ENCODE measurements around the gene ANAPC15.

The ANAPC15 gene

DNA sequence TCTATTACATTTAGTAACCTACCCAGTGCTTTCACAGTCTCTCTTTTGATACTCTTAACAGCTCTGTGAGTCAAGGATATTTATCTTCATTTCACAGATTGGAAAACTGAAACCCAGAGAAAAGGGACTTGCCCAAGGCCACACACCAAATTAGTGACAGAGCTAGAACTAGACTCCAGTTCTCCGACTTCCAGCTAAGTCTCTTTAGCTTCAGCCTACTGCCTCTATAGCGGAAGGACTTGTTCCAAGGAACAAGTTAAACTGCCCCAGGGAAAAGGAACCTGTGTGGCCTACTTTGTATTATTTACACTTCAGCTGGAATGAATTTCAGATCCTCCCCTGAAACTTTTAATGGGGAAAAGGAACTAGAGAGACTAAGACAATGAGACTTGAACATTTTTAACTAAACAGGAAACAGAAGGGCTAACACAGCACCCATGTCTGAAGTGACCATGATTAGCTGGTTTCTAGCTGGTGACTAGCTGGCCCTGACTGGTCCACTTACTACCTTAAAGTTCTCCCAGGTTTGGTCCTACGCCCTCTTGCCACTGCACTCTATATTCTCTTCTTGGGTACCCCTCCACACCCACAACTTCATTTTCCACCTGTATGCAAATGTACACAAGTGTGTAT lies 30.6 kb downstream of the ANAPC15 start:
- TF ChIP-seq, protein P1, sequence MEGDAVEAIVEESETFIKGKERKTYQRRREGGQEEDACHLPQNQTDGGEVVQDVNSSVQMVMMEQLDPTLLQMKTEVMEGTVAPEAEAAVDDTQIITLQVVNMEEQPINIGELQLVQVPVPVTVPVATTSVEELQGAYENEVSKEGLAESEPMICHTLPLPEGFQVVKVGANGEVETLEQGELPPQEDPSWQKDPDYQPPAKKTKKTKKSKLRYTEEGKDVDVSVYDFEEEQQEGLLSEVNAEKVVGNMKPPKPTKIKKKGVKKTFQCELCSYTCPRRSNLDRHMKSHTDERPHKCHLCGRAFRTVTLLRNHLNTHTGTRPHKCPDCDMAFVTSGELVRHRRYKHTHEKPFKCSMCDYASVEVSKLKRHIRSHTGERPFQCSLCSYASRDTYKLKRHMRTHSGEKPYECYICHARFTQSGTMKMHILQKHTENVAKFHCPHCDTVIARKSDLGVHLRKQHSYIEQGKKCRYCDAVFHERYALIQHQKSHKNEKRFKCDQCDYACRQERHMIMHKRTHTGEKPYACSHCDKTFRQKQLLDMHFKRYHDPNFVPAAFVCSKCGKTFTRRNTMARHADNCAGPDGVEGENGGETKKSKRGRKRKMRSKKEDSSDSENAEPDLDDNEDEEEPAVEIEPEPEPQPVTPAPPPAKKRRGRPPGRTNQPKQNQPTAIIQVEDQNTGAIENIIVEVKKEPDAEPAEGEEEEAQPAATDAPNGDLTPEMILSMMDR (IDR thresholded peaks at IDR 0.05; ENCODE audit: borderline replicate concordance, control extremely low read depth, extremely low read depth, insufficient read depth, missing control alignments) = no peak
- in situ Hi-C loops (cut with MboI; ENCODE audit: low sequenced_read_pairs, unreplicated experiment) = no loop called here
- DNase-seq (ENCODE audit: low spot score) = no peak

- in situ Hi-C loops (cut with MboI; ENCODE audit: low sequenced_read_pairs, unreplicated experiment) = no loop called here
- TF ChIP-seq, protein P1 (IDR thresholded peaks at IDR 0.05; ENCODE audit: borderline replicate concordance, control extremely low read depth, extremely low read depth, insufficient read depth, missing control alignments) = no peak
- no peak for DNase-seq (ENCODE audit: low spot score)
Observed at GRCh38 chr11:72081184-72081644, 31.3 kb downstream of the ANAPC15 start.

- DNase-seq (ENCODE audit: low spot score) = peak; percentile 93
- TF ChIP-seq, protein P1 (IDR thresholded peaks at IDR 0.05; ENCODE audit: borderline replicate concordance, control extremely low read depth, extremely low read depth, insufficient read depth, missing control alignments) = no peak
- in situ Hi-C loops (cut with MboI; ENCODE audit: low sequenced_read_pairs, unreplicated experiment) = no loop called here
Observed at GRCh38 chr11:72080326-72081183, 31.9 kb downstream of the ANAPC15 start, which contains the start of the genes LRRC51 and NUMA1. TSS of gene LRRC51 (plus strand) at chr11:72080850. CDS start at chr11:72089084, 8,234 bp downstream. TSS of gene NUMA1 (minus strand) at chr11:72080542. CDS start at chr11:72035943, 44,599 bp downstream.

DNA sequence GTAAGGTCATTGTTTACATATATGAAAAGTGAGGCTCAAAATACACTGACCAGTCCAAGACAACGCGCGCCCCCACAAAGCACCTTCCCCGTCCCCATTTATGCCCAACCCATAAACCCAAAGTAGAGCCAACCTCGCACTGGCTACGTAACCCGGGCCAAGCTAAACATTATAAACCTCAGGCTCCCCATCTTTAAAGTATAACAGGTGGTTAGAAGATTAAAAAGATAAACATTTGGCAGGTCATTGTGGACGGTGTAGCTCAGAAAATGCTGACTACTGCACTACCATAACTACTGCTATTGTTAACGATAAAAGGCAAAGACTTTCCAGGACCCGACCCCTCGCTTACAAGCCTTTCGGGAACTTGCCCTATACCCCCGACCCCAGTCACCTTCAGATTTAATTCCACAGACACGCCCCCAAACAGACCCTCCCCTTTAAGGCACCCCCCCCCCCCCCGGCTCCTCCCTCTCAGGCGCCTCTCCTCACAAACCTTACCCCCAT lies 32.6 kb downstream of the ANAPC15 start:
- in situ Hi-C loops (cut with MboI; ENCODE audit: low sequenced_read_pairs, unreplicated experiment) = no loop called here
- DNase-seq (ENCODE audit: low spot score) = no peak

GRCh38 chr11:72078477-72078876 lies 34.0 kb downstream of the ANAPC15 start:
- in situ Hi-C loops (cut with MboI; ENCODE audit: low sequenced_read_pairs, unreplicated experiment) = no loop called here
- no peak for DNase-seq (ENCODE audit: low spot score)
- TF ChIP-seq, protein P1 (IDR thresholded peaks at IDR 0.05; ENCODE audit: borderline replicate concordance, control extremely low read depth, extremely low read depth, insufficient read depth, missing control alignments) = no peak

More for the DNA sequence above, 32.6 kb downstream of the ANAPC15 start:
- TF ChIP-seq, protein P1 (IDR thresholded peaks at IDR 0.05; ENCODE audit: borderline replicate concordance, control extremely low read depth, extremely low read depth, insufficient read depth, missing control alignments) = no peak

DNA sequence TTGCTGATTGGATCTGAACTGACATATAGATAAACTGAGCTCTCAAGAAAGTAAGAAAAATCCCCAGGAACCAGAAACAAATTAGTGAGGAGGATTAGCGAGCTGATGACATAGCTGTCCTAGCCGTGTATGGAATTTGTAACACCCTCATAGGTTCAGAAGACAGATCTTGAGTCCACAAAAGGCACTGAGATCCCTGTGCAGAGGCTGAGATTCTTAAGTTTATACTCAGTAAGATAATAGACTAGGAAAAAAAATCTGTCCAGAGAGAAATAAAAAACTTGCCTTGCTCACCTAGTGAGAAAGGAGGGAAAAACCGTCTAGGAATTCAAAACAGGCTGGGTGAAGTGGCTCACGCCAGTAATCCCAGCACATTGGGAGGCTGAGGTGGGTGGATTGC lies 36.7 kb downstream of the ANAPC15 start:
- TF ChIP-seq, protein P1 (IDR thresholded peaks at IDR 0.05; ENCODE audit: borderline replicate concordance, control extremely low read depth, extremely low read depth, insufficient read depth, missing control alignments) = no peak
- in situ Hi-C loops (cut with MboI; ENCODE audit: low sequenced_read_pairs, unreplicated experiment) = no loop called here
- no peak for DNase-seq (ENCODE audit: low spot score)
